HG02623 (cell line): ENCODE measurements around the gene GLYATL1.

Experiments
- ATAC-seq: cut with Tn5 transposase; IDR thresholded peaks from one replicate; pipeline ENCODE4 v1.9.1; 2021; ENCODE audit warnings: moderate library complexity; ENCODE audit not compliant: unreplicated experiment

The GLYATL1 gene, protein sequence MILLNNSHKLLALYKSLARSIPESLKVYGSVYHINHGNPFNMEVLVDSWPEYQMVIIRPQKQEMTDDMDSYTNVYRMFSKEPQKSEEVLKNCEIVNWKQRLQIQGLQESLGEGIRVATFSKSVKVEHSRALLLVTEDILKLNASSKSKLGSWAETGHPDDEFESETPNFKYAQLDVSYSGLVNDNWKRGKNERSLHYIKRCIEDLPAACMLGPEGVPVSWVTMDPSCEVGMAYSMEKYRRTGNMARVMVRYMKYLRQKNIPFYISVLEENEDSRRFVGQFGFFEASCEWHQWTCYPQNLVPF

DNA sequence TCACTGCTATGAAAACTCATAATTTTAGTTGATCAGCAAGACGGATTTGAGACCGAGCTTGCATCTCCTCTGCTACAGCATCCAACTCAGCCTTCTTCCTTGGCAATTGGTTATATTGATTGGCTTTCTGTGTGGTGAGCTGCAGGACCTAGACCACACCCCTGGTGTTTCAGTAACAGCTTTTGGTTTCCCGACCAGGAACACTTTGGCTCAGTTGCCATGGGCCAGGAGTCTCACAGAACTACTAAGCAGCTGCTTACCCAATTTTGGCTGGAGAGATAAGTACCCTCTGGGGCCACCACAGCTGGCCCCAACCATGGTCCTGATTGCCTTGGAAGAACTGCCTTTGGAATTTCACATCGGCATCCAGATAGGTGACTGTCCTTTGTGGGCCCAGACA, at the start of gene GLYATL1:
TSS of gene GLYATL1 (plus strand) at position 212 of the 400 bp plus-strand sequence. CDS start 7,600 bp downstream, outside the sequence.
- ATAC-seq, result no peak

DNA sequence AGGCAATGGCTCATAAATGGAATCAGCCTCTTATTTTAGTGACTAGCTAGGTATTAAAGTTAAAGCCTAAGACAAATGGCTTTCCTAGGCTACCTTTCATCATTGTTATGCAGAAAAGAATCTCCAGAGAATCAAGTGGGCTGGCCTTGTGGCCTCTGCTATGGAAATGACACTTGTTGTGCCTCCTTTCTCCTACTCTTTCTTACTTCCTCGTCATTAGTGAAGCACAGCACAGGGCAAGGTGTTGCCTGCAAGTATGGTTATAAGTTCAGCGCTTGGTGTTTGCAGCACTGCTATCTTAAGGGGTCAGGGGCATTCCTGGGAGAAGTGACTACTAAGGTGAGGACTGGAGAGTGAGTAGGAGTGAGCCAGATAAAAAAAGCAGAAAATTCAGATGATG, 45.4 kb upstream of the GLYATL1 start:
- no peak for ATAC-seq

DNA sequence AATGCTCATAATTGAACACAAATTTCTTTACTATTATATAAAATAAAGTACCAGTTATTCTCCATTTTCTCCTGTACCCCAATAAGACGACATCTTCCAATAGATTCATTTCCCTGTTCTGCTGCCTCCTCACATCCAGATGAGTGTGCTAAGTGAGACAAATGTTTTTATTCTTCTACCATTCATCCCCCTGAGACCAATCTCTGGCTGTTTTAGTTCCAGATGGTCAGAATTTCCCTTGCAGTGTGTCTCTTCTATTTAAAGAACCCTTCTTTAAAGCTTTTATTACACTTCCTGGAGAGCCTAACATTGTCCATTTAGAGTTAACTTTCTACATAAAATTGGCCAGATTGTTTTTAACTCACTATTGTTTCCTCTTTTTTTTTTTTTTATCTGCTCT, 41.2 kb upstream of the GLYATL1 start:
- ATAC-seq, result no peak

DNA sequence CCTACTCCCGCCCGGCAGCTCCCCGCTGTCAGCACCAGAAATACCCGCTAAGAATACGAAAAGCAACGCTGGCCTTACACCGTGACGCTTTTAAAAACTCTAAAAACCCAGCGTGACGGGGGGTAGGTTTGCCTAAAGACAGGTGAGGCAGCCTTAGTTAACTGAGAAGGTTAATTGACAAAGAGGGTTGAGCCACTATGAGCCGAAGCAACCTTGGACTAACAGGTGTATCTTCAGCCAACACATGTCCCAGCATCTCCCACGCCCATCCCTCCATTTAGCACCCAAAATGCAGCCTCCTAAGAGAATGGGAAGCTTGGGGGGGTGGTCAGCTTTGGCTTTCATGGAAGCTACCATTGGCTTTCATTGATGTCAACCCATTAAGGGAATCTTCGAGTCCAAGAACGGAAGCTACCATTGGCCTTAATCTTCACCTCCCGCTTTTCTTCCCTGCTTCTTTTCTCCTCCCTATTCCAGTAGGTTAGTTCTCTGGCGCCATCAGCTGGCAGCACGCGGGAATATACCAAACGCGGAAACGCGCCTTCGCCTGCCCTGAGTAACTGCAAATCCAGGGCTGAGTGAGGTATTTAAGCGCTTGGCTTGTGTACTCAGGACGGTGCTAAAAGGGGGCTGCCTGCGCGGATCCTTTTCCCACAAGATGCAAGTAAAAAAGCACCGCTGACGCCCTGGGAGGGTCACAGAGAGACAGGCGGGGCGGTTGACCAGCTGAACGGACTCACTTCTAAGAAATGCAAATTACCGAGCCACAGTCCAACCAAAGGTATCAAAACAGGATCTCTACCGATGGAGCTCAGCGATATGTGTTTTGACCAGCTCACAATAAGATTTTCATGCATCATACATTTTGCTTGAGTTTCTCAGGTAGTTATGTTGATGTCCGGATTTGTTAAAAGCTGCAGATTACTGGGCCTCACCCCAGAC, 38.5 kb upstream of the GLYATL1 start:
- no peak for ATAC-seq

DNA sequence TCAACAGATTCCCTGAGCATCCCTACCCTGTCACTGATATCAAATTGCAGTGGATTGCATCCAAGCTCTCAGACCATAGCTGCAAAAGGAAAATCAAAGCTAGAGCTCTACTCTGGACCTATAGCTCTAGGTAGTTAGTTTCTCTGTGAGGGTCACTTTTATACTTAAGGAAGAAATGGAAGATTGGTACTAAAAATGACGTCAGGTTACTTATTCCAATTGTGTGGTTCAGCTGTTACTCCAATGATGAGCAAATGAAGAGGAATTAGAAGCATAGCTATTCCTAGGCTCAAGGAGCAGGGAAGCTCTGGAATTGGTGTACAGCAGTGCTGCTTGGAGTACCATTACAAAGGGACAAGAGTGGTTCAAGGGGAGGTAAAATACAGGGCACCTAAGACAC, 36.4 kb upstream of the GLYATL1 start:
- no peak for ATAC-seq

DNA sequence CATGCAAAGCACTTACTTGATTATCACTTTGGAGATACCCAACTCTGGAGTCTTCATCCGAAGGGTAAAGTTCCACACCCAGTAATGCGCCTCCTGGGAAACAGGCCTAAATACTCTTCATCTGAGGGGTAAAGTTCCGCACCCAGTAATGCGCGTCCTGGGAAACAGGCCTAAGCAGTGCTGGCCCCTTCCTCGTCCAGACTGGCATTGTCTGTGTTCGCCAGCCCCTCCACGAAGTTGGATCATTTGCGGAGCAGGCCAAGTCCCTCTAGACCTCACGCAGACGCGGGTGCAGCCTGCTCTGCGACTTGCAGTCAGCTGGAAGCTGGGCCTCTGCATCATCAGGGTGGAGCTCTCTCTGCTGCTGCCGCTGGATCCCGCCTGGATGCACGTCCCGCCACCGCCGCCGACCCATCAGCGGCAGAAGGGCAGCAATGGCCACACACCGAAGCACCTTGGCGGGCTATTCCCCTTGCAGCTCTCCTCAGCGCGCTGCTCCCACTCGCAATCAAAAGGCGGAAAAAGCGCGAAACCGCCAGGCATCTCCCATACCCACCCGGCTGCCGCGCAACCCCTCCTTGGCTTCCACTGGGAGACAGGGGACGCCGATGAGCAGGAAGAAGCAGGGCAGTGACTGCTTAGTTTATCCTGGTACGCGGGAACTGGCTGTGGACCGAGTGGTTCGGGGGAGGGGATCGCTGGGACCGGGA, 34.1 kb upstream of the GLYATL1 start:
- no peak for ATAC-seq

DNA sequence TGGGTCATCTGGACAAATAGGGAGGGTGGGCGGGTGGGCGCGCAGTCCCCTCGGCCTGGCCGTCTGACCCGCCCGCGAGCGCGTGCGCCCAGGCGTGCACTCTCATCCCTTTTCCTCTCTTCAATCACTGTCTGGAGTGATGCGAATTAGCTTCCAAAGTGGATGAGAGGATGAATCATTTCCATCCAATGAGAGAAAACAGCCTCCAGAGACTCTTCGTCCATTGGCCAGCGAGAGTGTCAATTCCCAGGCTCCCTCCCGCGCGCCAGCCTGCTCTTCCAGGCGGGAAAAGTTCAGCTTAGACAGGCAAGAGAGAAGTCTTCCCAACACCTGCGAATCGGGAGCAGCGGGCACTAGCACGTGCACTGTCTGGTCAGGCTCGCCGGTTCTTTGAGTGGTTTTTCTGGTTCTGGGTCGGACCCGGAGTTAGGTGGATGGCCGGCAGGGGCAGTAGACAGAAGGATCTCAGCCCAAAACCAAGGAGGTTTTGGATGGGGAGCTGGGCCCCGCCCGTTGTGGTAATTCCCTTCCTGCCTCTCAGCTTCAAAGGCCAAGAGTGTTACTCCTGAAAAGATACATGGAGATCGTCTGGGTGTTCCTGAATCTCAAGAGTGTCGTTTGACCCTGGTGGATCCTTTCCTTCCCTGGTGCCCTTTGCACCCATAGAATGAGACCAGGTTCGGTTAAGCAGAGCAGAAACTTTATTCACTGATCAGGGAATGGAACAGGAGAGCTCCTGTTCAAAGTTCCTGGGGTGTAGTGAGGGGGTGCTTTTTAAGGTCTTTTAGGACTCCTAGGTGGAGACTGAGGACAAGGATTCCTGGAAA, 33.4 kb upstream of the GLYATL1 start:
- ATAC-seq, result no peak

DNA sequence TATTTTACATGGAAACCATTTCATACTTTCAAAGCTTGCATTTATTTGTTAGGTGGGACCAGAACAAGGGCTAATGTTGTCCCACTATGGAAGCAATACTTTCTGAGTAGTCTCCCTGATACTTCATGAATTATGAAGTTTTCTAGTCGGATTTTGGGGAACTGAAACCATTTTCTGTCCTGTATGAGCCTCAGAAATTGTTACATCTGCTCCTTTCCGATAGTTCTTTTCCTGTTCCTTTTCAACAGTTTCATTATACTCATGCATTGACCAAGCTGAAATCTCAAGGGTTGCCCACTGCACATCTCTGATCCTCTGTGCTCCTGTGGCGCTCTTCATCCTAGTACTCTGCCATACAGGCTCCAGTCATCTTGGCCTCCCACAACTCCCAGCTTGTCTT, 31.5 kb upstream of the GLYATL1 start:
- ATAC-seq, result no peak

DNA sequence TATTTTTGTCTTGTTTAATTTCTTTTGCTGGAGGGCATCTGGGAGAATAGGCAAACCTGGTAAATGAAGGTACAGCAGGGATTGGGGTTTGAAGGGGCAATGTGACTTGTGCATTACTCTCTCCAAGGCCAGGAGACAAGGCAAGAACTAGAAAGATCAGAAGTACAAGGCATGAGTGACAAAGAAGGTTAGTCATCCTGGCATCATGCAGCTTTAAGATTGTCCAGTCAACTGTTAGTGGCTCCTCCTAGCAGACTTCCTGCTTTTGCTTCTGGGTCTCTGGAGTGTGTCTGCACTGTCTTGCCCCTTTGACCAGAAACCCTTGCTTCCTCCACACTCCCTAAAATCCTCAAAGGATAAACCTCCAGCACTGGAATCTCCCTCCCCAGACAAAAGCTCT, 27.2 kb upstream of the GLYATL1 start:
- ATAC-seq, result no peak

DNA sequence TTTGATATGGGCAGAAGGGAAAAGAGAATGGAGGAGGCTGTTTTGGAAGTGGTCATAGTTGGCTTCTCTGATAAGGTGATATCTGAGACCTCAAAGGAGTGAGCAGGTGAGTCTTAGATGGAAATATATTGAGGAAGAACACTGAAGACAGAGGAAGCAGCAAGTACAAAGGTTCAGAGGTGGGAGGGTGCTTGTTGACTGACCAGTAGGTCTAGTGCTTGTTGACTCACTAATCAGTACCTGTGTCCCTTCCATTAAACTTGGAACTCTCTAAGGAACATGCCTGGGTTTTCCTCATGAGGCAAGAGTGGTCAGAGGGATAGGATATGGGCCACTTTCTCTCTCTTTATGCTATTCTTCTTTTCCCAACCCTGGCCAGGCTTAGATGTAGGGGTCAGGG, 25.6 kb upstream of the GLYATL1 start:
- ATAC-seq, result no peak

DNA sequence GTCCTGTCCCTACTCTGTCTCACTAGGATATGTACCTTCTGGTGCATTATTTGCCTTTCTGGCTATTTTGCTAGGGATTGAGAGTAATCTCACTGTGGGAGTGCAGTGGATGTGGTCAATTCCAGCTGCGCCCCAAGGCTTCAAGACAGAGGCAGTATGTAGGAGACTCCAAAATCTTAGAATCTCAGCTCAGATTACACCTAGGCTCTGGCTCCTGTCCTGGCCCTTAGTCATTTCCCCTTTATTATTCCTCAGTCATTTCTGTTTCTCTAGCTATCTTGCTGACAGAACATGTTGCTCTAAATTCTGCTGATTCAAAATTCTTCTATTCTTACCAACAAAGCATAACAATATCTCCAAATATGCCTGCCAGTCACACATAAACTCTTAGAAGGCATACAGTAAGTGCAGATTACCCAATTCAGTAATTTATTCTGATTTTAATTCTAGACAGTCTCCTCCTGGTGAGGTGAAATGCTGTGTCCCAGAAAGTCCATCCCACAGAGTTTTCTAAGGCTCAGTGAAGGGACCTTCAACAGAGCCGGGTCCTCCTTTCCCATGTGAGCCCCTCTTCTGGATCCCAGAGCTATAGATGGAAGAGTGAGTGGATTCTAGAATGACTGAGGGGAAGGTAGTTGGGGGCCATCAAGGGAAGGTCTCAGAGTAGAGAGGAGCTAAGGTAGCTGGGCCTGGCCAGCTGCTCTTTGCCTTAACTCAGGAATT, 24.3 kb upstream of the GLYATL1 start:
- ATAC-seq, result no peak

DNA sequence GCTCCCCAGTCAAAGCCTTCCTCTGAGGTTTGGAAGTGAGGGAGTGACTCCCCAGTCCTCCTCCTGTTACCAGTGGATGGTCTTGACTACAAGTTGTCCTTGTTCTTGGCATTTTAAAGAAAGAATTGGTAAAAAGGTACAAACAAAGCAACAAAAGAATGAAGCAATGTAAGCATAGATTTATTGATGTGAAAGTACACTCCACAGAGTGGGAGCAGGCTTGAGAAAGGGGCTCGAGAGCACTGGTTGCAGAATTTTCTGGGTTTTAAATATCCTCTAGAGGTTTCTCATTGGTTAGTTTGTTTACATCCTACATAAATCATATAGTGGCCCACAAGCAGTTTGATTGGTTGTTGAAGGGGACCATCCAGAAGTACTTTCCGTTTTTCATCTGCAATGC, 22.7 kb upstream of the GLYATL1 start:
- ATAC-seq, result no peak

DNA sequence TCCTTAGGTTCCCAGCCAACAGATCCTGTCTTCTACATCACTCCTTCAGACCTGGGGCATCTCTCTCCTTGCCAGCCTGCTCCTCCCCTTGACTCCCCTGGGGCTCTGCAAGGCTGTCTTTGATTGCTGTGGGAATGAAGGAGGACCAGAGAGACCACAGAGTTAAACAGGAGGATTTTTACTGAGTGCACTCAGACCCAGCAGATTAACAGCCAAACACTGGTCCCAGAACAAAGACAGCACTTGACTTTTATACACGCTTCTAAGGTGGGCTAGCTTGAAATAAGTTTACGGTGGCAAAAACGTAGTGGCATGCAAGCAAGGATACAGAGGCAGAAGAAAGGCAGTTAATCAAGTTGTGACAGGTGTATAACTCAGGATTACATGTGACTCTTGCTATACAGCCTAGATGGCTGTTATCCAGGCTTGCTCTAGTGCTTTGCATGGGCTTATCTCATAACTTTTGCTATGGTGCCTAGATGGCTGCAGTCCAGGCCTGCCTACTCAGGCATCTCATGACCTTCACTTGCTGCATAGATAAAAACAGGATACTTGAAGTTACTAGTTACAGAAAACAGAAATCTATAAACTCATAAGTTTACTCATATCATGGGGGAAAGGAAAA, 22.0 kb upstream of the GLYATL1 start:
- ATAC-seq, result no peak

DNA sequence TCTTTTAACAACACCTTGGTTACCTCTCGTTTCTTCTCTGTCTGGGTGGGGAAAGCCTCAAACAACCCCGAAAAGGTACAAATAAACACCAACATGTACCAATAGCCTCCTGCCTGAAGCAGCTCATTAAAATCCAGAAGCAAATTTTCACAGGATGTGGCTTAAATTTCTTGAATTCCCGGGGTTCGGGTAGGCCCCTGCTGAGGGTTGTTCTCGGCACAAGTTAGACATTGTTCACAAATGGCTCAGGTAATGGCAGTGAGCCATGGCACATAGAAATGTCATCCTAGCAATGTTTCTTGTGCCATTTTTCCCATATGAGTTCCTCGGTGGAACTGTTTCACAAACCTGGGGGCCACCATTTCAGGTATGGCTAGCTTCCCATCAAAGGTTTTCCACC, 19.7 kb upstream of the GLYATL1 start:
- no peak for ATAC-seq

DNA sequence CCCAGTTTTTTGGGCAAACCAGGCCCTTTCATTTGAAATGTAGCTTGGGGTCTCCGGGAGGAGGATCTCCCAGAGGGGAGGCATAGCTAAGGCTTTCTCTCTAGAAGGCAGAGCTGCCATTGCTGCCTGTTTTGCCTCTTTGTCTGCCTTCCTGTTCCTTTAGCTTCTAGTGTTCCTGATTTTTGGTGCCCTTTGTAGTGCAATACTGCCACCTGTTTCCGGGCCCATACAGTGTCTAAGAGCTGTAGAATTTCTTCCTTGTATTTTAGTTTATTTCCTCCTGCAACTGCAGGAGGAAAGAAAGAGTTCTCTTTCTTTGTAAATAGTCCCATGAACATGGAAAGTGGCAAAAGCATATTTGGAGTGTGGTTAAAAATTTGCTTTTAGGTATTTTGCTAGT, 19.3 kb upstream of the GLYATL1 start:
- ATAC-seq, result no peak

DNA sequence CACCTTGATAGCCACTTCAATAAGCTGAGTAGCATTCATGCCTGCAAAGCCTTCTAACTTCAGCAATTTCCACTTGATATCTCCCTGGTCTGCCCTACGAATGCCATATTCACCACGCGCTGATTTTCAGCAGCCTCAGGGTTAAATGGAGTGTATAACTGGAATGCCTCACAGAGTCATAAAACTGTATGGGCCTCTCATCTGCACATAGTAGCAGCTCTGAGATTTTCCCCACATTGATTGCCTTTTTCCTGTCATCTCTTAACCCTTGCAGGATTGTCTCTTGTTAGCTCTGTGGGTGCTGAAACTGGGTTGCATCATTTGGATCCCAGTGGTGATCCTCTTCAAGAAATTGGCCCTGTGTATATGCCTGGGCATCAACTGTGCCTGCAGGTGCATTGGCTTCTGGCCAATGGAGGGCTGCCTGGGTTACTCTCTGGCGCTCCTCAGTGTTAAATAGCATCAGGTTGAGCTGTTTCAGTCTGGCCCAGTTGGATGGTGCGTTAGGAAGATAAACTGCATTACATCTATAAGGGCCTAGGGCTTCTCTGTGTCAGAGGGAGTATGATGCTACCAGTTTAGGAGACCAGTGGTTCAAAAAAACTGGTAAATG, 17.4 kb upstream of the GLYATL1 start:
- no peak for ATAC-seq

DNA sequence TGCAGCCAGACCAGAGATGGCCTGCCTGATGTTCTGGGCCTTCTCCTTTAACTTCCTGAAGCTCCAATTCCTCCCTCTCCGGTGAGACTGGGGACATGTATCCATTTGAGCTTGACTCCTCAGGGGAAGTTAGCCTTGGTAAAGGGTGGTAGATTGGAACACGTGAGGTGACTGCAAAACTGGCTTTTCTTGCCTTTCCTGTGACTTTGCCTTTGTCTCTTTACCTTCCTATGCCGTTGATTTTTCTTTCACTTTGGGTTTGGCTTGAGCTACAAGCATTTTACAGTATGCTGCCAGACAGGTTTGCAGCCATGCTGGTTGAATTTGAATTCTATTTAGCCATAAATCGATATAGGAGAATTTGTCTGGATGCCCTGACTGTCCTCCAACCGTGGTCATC, 16.8 kb upstream of the GLYATL1 start:
- ATAC-seq, result no peak

DNA sequence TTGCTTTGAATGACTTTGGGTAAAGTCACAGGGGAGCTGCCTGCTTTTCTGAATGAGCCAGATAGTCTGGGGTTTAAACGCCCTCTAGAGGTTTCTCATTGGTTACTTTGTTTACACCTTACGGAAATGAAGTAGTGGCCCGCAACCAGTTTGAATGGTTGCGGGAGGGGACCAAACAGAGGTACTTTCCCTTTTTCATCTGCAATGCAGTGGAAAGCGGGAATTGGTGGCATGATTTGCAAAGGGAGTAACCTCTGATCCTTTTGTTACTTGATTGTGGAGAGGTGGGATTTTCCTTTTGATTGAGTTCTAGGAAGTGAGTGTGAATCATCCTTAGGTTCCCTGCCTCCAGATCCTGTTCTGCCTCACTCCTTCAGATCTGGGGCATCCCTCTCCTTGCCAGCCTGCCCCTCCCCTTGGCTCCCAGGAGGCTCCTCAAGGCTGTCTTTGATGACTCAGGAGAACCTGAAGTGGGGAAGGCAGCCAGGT, 15.9 kb upstream of the GLYATL1 start:
- peak; percentile 89 for ATAC-seq

DNA sequence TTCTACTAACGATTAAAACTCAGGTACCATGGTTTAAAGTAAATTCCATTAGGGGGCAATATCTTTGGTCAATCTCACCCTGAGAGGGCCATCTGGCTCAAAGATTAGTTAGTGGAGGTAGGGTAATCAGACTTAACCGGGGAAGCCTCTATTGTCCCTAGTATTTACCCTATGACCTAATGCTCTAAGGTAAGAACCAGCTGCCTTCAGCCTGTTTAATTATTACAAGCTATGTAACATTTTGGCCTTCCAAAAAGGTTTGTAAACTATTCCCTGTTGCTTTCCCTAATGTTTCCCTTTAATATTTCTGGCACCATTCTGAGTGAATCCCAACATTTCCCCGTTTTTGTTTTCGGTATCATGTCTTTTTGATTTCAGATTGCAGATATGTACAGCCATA, 15.1 kb upstream of the GLYATL1 start:
- ATAC-seq, result no peak
